SK-N-SH treated with all-trans-retinoic acid at 6 μM for 48 hours (cell line): Measurements from ENCODE around the gene ABR.

Experiments
- ARNTL ChIP-seq: fragments of 450-650 bp; formaldehyde crosslinking; IDR thresholded peaks from 2 replicates; pipeline ENCODE4 v1.5.0; 2020; ENCODE audit warnings: low read depth, mild to moderate bottlenecking, moderate library complexity, borderline replicate concordance
- CREB5 ChIP-seq: fragments of 250-450 bp; sonication (Bioruptor Pico); IDR thresholded peaks from 2 replicates; pipeline ENCODE4 v1.5.1; 2020; ENCODE audit warnings: low read depth, mild to moderate bottlenecking, moderate library complexity
- ESRRG ChIP-seq: fragments of 250-450 bp; sonication (Bioruptor Pico); IDR thresholded peaks from 2 replicates; pipeline ENCODE4 v1.6.1; 2021; ENCODE audit warnings: mild to moderate bottlenecking
- GLIS3 ChIP-seq: fragments of 250-450 bp; sonication (Bioruptor Pico); IDR thresholded peaks from 2 replicates; pipeline ENCODE4 v1.5.0; 2020; ENCODE audit warnings: mild to moderate bottlenecking, moderate library complexity
- TCF4 ChIP-seq: fragments of 250-450 bp; sonication (Bioruptor Pico); IDR thresholded peaks from 2 replicates; pipeline ENCODE4 v1.8.0; 2021; ENCODE audit warnings: mild to moderate bottlenecking, moderate library complexity, borderline replicate concordance
- ZFP3 ChIP-seq: fragments of 250-450 bp; sonication (Bioruptor Pico); IDR thresholded peaks from 2 replicates; pipeline ENCODE4 v1.5.0; 2020; ENCODE audit warnings: mild to moderate bottlenecking, moderate library complexity
- ZFP30 ChIP-seq: fragments of 450-650 bp; formaldehyde crosslinking; IDR thresholded peaks from 2 replicates; pipeline ENCODE4 v1.5.0; 2022; ENCODE audit warnings: mild to moderate bottlenecking, moderate library complexity
- ZNF565 ChIP-seq: fragments of 450-650 bp; formaldehyde crosslinking; conservative IDR thresholded peaks from 2 replicates; pipeline ENCODE4 v1.5.0; 2020; ENCODE audit warnings: low read depth, mild to moderate bottlenecking, moderate library complexity
- ZNF70 ChIP-seq: fragments of 450-650 bp; formaldehyde crosslinking; IDR thresholded peaks from 2 replicates; pipeline ENCODE4 v1.5.0; 2020; ENCODE audit warnings: mild to moderate bottlenecking, moderate library complexity
- TF ChIP-seq, protein P1 (sequence below): fragments of 250-450 bp; sonication (Bioruptor Pico); IDR thresholded peaks from 2 replicates; pipeline ENCODE4 v1.5.0; 2020; ENCODE audit warnings: mild to moderate bottlenecking, moderate library complexity
- TF ChIP-seq, protein P2 (sequence below): fragments of 250-450 bp; sonication (Bioruptor Pico); IDR thresholded peaks from 2 replicates; pipeline ENCODE4 v1.5.1; 2021; ENCODE audit warnings: mild to moderate bottlenecking, moderate library complexity
- TF ChIP-seq, protein P3 (sequence below): fragments of 250-450 bp; sonication (Bioruptor Pico); IDR thresholded peaks from 2 replicates; pipeline ENCODE4 v1.8.0; 2020; ENCODE audit warnings: mild to moderate bottlenecking, moderate library complexity, borderline replicate concordance

DNA sequence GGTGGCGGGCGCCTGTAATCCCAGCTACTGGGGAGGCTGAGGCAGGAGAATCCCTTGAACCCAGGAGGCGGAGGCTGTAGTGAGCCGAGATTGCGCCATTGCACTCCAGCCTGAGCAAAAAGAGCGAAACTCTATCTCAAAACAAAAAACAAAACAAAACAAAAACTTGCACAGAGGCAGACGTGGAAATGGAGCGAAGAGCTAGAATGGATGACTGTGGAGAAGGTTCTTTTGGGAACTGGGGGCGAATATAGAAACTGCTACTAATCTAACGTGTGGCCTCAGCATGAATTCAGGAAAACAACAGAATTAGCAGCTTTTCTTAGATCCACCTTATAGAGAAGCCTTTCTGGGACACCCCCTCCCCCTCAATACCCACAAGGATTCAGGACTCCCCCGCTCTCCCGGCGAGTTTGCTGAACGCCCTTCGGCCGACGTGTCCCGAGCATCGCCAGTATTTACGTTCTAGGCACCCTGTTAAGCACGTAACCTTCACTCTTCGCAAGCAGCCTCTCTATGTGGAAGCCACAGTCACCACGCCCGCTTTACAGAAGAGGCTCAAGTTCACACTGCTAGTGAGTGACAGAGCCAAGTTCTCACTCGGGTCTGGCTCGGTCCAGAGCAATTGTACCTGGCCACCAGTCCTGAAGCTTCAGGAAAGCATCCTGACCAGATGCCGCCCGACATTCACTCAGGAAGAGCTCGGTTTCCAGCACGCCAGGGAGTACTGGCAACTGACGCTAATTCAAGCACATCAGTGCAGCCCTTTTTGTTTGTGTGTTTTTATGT lies 13.3 kb upstream of the ABR start:
- TF ChIP-seq ZNF70 (CRISPR knock-in tag) (no peak), GLIS3 (no peak), TCF4 (CRISPR knock-in tag) (no peak), ZFP30 (no peak), ESRRG (no peak), CREB5 (CRISPR knock-in tag) (no peak), ZFP3 (CRISPR knock-in tag) (no peak), ZNF565 (CRISPR knock-in tag) (no peak), ARNTL (CRISPR knock-in tag) (no peak)
- TF ChIP-seq, protein P1, sequence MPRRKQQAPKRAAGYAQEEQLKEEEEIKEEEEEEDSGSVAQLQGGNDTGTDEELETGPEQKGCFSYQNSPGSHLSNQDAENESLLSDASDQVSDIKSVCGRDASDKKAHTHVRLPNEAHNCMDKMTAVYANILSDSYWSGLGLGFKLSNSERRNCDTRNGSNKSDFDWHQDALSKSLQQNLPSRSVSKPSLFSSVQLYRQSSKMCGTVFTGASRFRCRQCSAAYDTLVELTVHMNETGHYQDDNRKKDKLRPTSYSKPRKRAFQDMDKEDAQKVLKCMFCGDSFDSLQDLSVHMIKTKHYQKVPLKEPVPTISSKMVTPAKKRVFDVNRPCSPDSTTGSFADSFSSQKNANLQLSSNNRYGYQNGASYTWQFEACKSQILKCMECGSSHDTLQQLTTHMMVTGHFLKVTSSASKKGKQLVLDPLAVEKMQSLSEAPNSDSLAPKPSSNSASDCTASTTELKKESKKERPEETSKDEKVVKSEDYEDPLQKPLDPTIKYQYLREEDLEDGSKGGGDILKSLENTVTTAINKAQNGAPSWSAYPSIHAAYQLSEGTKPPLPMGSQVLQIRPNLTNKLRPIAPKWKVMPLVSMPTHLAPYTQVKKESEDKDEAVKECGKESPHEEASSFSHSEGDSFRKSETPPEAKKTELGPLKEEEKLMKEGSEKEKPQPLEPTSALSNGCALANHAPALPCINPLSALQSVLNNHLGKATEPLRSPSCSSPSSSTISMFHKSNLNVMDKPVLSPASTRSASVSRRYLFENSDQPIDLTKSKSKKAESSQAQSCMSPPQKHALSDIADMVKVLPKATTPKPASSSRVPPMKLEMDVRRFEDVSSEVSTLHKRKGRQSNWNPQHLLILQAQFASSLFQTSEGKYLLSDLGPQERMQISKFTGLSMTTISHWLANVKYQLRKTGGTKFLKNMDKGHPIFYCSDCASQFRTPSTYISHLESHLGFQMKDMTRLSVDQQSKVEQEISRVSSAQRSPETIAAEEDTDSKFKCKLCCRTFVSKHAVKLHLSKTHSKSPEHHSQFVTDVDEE (CRISPR knock-in tag): no peak
- TF ChIP-seq, protein P2, sequence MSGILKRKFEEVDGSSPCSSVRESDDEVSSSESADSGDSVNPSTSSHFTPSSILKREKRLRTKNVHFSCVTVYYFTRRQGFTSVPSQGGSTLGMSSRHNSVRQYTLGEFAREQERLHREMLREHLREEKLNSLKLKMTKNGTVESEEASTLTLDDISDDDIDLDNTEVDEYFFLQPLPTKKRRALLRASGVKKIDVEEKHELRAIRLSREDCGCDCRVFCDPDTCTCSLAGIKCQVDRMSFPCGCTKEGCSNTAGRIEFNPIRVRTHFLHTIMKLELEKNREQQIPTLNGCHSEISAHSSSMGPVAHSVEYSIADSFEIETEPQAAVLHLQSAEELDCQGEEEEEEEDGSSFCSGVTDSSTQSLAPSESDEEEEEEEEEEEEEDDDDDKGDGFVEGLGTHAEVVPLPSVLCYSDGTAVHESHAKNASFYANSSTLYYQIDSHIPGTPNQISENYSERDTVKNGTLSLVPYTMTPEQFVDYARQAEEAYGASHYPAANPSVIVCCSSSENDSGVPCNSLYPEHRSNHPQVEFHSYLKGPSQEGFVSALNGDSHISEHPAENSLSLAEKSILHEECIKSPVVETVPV: no peak
- TF ChIP-seq, protein P3, sequence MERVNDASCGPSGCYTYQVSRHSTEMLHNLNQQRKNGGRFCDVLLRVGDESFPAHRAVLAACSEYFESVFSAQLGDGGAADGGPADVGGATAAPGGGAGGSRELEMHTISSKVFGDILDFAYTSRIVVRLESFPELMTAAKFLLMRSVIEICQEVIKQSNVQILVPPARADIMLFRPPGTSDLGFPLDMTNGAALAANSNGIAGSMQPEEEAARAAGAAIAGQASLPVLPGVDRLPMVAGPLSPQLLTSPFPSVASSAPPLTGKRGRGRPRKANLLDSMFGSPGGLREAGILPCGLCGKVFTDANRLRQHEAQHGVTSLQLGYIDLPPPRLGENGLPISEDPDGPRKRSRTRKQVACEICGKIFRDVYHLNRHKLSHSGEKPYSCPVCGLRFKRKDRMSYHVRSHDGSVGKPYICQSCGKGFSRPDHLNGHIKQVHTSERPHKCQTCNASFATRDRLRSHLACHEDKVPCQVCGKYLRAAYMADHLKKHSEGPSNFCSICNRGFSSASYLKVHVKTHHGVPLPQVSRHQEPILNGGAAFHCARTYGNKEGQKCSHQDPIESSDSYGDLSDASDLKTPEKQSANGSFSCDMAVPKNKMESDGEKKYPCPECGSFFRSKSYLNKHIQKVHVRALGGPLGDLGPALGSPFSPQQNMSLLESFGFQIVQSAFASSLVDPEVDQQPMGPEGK (CRISPR knock-in tag): no peak
